ENCODE data around the gene PCDHB1. TPM values are rescaled to one million over a fixed set of nuclear protein-coding genes. Genes with fewer than 3 reads are reported as not detected.
"Not testable (repeated sequence)": the region's sequence is repeated elsewhere in the genome, so short reads cannot be mapped to it uniquely, and the experiment has no call there.

The PCDHB1 gene
- total RNA-seq, 1 experiment from 2014 or later = not detected

- DNase-seq (ENCODE audit: low read depth) = no peak
Measured at GRCh38 chr5:141082228-141082627, 31.1 kb downstream of the PCDHB1 start.

GRCh38 chr5:141084487-141084989 lies 33.4 kb downstream of the PCDHB1 start:
- peak; percentile 67 for DNase-seq (ENCODE audit: low read depth)

- DNase-seq (ENCODE audit: low read depth) = peak; percentile 68
Measured at GRCh38 chr5:141094481-141095262, 43.5 kb downstream of the PCDHB1 start, which contains the start of gene PCDHB2. Gene PCDHB2, plus strand, starts transcription at chr5:141094615. Its CDS starts 176 bp downstream, at chr5:141094791.

GRCh38 chr5:141095263-141095641 lies 44.1 kb downstream of the PCDHB1 start:
- DNase-seq (ENCODE audit: low read depth) = no peak

- DNase-seq (ENCODE audit: low read depth) = not testable (repeated sequence)
Measured at GRCh38 chr5:141096181-141096580, 45.0 kb downstream of the PCDHB1 start.

- not testable (repeated sequence) for DNase-seq (ENCODE audit: low read depth)
Measured at GRCh38 chr5:141096586-141096985, 45.4 kb downstream of the PCDHB1 start.

GRCh38 chr5:141100243-141100805 lies 49.1 kb downstream of the PCDHB1 start, which contains the start of gene PCDHB3:
Gene PCDHB3, plus strand, starts transcription at chr5:141100473. Its CDS starts 177 bp downstream, at chr5:141100650.
- peak; percentile 65 for DNase-seq (ENCODE audit: low read depth)

- DNase-seq (ENCODE audit: low read depth) = no peak
Measured at GRCh38 chr5:141101059-141101458, 49.9 kb downstream of the PCDHB1 start.

GRCh38 chr5:141102070-141102469 lies 50.9 kb downstream of the PCDHB1 start:
- DNase-seq (ENCODE audit: low read depth) = not testable (repeated sequence)

GRCh38 chr5:141102471-141102870 lies 51.3 kb downstream of the PCDHB1 start:
- not testable (repeated sequence) for DNase-seq (ENCODE audit: low read depth)

- no peak for DNase-seq (ENCODE audit: low read depth)
Measured at GRCh38 chr5:141105350-141105749, 54.2 kb downstream of the PCDHB1 start.

Other genes with a start within 250 kb of the PCDHB1 start
- gene PCDHA4, start 244.3 kb upstream of the PCDHB1 start, total RNA-seq (2014; rRNA removed; shearing (Covaris generic)) = under 0.01 and 0.12 TPM in 2 replicates
- 0.12 TPM in 1 of 2 replicates, not detected in the other for gene PCDHA5, start 229.8 kb upstream of the PCDHB1 start, total RNA-seq (2014; rRNA removed; shearing (Covaris generic))
- gene PCDHA6, start 223.4 kb upstream of the PCDHB1 start, total RNA-seq (2014; rRNA removed; shearing (Covaris generic)) = 0.10 and 0.12 TPM in 2 replicates
- 0.88 and 1.1 TPM in 2 replicates for gene PCDHA7, start 217.1 kb upstream of the PCDHB1 start, total RNA-seq (2014; rRNA removed; shearing (Covaris generic))
- 0.10 and 0.12 TPM in 2 replicates for gene PCDHA8, start 210.2 kb upstream of the PCDHB1 start, total RNA-seq (2014; rRNA removed; shearing (Covaris generic))
- not detected in 2 replicates for gene PCDHA9, start 203.0 kb upstream of the PCDHB1 start, total RNA-seq (2014; rRNA removed; shearing (Covaris generic))
- not detected in 2 replicates for gene PCDHA10, start 195.5 kb upstream of the PCDHB1 start, total RNA-seq (2014; rRNA removed; shearing (Covaris generic))
- not detected in 2 replicates for gene PCDHA11, start 182.4 kb upstream of the PCDHB1 start, total RNA-seq (2014; rRNA removed; shearing (Covaris generic))
- not detected in 2 replicates for gene PCDHA12, start 176.1 kb upstream of the PCDHB1 start, total RNA-seq (2014; rRNA removed; shearing (Covaris generic))
- not detected in 2 replicates for gene PCDHA13, start 169.2 kb upstream of the PCDHB1 start, total RNA-seq (2014; rRNA removed; shearing (Covaris generic))
- not detected in 2 replicates for gene PCDHAC1, start 125.1 kb upstream of the PCDHB1 start, total RNA-seq (2014; rRNA removed; shearing (Covaris generic))
- not detected in 2 replicates for gene PCDHAC2, start 84.9 kb upstream of the PCDHB1 start, total RNA-seq (2014; rRNA removed; shearing (Covaris generic))
- 0.88 and 0.96 TPM in 2 replicates for gene PCDHB2, start 43.2 kb downstream of the PCDHB1 start, total RNA-seq (2014; rRNA removed; shearing (Covaris generic))
- 0.12 and 0.20 TPM in 2 replicates for gene PCDHB3, start 49.1 kb downstream of the PCDHB1 start, total RNA-seq (2014; rRNA removed; shearing (Covaris generic))
- under 0.01 and 0.12 TPM in 2 replicates for gene PCDHB4, start 70.4 kb downstream of the PCDHB1 start, total RNA-seq (2014; rRNA removed; shearing (Covaris generic))
- gene PCDHB5, start 83.8 kb downstream of the PCDHB1 start, total RNA-seq (2014; rRNA removed; shearing (Covaris generic)) = 0.59 and 0.60 TPM in 2 replicates
- 0.20 and 0.24 TPM in 2 replicates for gene PCDHB6, start 98.7 kb downstream of the PCDHB1 start, total RNA-seq (2014; rRNA removed; shearing (Covaris generic))
- 0.39 and 0.48 TPM in 2 replicates for gene PCDHB7, start 121.3 kb downstream of the PCDHB1 start, total RNA-seq (2014; rRNA removed; shearing (Covaris generic))
- gene PCDHB8, start 126.4 kb downstream of the PCDHB1 start, total RNA-seq (2014; rRNA removed; shearing (Covaris generic)) = 0.10 and 0.12 TPM in 2 replicates
- 2.0 and 2.1 TPM in 2 replicates for gene PCDHB16, start 131.0 kb downstream of the PCDHB1 start, total RNA-seq (2014; rRNA removed; shearing (Covaris generic))
- gene PCDHB9, start 135.8 kb downstream of the PCDHB1 start, total RNA-seq (2014; rRNA removed; shearing (Covaris generic)) = 0.10 and 0.24 TPM in 2 replicates
- 0.60 and 0.78 TPM in 2 replicates for gene PCDHB10, start 141.0 kb downstream of the PCDHB1 start, total RNA-seq (2014; rRNA removed; shearing (Covaris generic))
- 0.12 and 0.20 TPM in 2 replicates for gene PCDHB11, start 148.3 kb downstream of the PCDHB1 start, total RNA-seq (2014; rRNA removed; shearing (Covaris generic))
- 0.36 and 0.88 TPM in 2 replicates for gene PCDHB12, start 157.3 kb downstream of the PCDHB1 start, total RNA-seq (2014; rRNA removed; shearing (Covaris generic))
- 2.5 and 2.6 TPM in 2 replicates for gene PCDHB13, start 162.5 kb downstream of the PCDHB1 start, total RNA-seq (2014; rRNA removed; shearing (Covaris generic))
- 0.72 and 0.88 TPM in 2 replicates for gene PCDHB14, start 172.0 kb downstream of the PCDHB1 start, total RNA-seq (2014; rRNA removed; shearing (Covaris generic))
- gene PCDHB15, start 194.0 kb downstream of the PCDHB1 start, total RNA-seq (2014; rRNA removed; shearing (Covaris generic)) = 1.6 and 2.0 TPM in 2 replicates